Measurements from ENCODE around the gene NOD2. TPM values are rescaled to one million over a fixed set of nuclear protein-coding genes. Genes with fewer than 3 reads are reported as not detected.

NOD2 gene
- total RNA-seq, 1 donor from 2014 or later = 0.12 TPM

DNA sequence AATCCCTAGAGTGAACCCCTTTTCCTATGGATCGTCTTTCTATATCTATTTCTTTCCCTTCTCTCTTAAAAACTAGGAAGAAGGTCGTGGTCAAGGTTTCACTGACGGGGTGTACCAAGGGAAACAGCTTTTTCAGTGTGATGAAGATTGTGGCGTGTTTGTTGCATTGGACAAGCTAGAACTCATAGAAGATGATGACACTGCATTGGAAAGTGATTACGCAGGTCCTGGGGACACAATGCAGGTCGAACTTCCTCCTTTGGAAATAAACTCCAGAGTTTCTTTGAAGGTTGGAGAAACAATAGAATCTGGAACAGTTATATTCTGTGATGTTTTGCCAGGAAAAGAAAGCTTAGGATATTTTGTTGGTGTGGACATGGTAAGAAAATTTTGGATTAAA lies 58.1 kb downstream of the NOD2 start:
- H3K4me3 ChIP-seq (ENCODE audit: low read depth, low read length) = no peak overlapping the region
- TF ChIP-seq, protein P1, sequence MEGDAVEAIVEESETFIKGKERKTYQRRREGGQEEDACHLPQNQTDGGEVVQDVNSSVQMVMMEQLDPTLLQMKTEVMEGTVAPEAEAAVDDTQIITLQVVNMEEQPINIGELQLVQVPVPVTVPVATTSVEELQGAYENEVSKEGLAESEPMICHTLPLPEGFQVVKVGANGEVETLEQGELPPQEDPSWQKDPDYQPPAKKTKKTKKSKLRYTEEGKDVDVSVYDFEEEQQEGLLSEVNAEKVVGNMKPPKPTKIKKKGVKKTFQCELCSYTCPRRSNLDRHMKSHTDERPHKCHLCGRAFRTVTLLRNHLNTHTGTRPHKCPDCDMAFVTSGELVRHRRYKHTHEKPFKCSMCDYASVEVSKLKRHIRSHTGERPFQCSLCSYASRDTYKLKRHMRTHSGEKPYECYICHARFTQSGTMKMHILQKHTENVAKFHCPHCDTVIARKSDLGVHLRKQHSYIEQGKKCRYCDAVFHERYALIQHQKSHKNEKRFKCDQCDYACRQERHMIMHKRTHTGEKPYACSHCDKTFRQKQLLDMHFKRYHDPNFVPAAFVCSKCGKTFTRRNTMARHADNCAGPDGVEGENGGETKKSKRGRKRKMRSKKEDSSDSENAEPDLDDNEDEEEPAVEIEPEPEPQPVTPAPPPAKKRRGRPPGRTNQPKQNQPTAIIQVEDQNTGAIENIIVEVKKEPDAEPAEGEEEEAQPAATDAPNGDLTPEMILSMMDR (conservative IDR thresholded peaks at IDR 0.05; ENCODE audit: low read depth, low read length) = no peak
- DNase-seq (ENCODE audit: low read depth) = no peak

DNA sequence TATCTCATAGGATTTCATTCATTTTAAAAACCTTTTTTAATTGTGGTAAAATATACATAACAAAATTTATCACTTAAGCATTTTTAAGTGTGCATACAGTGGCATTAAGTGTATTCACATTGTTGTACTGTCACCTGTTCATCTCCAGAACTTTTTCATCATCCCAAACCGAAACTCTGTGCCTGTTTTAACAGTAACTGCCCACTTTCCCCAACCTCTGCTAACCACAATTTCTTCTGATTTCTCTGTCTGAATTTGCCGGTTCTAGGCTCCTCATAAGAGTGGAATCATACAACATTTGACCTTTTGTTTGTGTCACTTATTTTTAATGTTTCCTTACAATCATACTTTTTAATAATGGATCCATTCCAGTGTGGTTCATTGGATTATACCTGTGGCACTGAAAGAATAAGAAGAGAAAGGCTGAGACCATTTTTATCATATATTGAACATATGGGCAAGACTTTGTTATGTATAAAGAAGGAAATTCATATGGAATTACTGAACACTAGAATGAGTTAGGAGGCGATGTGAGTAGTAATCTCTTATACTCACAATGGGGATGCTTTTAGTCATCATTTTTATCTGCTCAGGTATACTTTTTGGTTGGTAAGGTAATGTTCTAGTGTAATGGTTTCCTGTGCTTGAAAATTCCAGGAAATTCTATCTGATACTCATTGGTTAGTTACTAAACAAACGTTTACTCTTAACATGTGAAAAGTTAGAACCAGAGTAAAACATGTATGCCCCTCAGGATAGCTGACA lies 59.2 kb downstream of the NOD2 start:
- no peak overlapping the region for H3K4me3 ChIP-seq (ENCODE audit: low read depth, low read length)
- TF ChIP-seq, protein P1 (conservative IDR thresholded peaks at IDR 0.05; ENCODE audit: low read depth, low read length) = no peak
- DNase-seq (ENCODE audit: low read depth) = no peak

DNA sequence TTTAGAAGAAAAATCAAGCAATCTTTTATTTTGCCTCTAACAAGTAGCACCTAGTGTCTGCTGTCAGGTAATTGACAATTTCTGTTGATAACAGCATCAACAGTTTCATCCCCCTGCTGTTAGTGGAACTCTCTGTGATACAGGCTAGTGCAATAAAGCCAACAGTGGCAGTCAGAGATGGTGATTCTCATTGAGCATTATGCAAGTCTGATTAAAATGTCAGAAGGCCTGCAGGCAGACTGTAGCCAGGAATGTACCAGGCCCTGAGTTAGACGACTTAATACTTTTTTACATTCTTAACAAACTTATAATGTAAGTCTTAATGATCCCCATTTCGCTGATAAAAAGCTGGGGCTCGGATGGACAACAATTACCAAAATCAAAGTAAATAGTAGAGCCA lies 63.1 kb downstream of the NOD2 start:
- H3K4me3 ChIP-seq (ENCODE audit: low read depth, low read length) = no peak overlapping the region
- DNase-seq (ENCODE audit: low read depth) = no peak
- TF ChIP-seq, protein P1 (conservative IDR thresholded peaks at IDR 0.05; ENCODE audit: low read depth, low read length) = no peak

DNA sequence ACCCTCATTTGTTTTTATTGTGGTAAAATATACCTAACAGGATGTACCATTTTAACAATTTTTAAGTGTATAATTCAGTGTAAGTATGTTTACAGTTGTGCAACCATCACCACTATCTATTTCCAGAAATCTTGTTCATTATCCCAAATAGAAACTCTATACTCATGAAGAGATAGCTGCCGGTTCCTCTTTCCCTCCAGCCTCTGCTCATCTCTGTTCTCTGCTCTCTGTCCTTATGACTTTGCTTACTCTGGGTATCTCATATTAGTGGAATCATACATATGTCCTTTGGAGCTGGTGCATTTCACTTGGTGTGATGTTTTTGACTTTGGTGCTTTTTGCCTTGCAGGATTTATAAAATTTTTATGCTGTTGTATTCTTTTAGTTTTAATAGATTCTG lies 67.9 kb downstream of the NOD2 start:
- DNase-seq (ENCODE audit: low read depth) = no peak
- H3K4me3 ChIP-seq (ENCODE audit: low read depth, low read length) = no peak overlapping the region
- TF ChIP-seq, protein P1 (conservative IDR thresholded peaks at IDR 0.05; ENCODE audit: low read depth, low read length) = no peak

DNA sequence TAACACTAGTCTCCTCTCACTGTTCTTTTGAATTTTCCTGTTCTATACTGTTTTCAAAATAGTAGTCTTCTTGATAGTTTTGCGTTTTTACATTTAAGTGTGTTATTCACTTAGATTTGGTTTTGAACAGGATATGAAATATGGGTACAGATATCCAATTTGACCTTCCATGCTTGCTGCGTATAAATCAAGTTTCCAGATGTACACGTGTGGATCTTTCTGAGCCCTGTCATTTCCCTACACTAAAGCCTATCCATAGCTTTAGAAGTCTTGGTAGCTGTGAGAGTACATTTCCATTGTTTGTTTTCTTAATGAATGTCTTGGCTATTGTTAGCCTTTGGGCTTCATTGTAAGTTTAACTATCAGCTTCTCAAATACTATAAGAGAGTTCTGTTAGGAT lies 68.8 kb downstream of the NOD2 start:
- no peak overlapping the region for H3K4me3 ChIP-seq (ENCODE audit: low read depth, low read length)
- no peak for DNase-seq (ENCODE audit: low read depth)
- TF ChIP-seq, protein P1 (conservative IDR thresholded peaks at IDR 0.05; ENCODE audit: low read depth, low read length) = no peak

DNA sequence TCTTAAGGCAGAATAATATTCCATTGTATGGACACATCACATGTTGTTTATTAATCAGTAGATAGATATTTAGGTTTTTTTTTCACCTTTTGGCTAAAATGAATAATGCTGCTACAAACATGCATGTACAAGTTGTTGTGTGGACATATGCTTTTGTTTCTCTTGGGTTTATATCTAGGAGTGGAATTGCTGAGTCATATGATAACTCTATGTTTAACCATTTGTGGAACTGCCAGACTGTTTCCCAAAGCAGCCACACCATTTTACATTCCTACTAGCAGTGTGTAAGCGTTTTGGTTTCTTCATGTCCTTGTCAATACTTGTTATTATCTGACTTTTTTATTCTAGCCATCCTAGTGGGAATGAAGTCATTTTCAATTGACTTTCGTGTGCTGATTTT lies 69.8 kb downstream of the NOD2 start:
- no peak for DNase-seq (ENCODE audit: low read depth)
- TF ChIP-seq, protein P1 (conservative IDR thresholded peaks at IDR 0.05; ENCODE audit: low read depth, low read length) = no peak
- H3K4me3 ChIP-seq (ENCODE audit: low read depth, low read length) = no peak overlapping the region

DNA sequence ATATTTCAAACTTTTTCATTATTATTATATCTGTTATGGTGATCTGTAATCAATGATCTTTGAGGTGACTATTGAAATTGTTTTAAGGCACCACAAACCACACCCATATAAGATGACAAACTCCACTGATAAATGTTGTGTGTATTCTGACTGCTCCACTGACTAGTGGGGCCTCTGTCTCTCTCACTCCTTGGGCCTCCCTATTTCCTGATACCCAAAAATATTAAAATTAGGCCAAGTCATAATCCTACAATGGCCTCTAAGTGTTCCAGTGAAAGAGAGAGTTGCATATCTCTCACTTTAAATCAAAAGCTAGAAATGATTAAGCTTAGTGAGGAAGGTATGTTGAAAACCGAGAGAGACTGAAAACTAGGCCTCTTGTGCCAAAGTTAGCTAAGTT lies 71.9 kb downstream of the NOD2 start:
- no peak overlapping the region for H3K4me3 ChIP-seq (ENCODE audit: low read depth, low read length)
- TF ChIP-seq, protein P1 (conservative IDR thresholded peaks at IDR 0.05; ENCODE audit: low read depth, low read length) = no peak
- DNase-seq (ENCODE audit: low read depth) = no peak
